Measurements from ENCODE around the gene SDF2L1. TPM values are rescaled to one million over a fixed set of nuclear protein-coding genes. Genes with fewer than 3 reads are reported as not detected.
"Not testable (repeated sequence)": the region's sequence is repeated elsewhere in the genome, so short reads cannot be mapped to it uniquely, and the experiment has no call there.

The SDF2L1 gene
- total and polyA plus RNA-seq, 7 donors: 6.9 to 53.5 (median 13.0) TPM

DNA sequence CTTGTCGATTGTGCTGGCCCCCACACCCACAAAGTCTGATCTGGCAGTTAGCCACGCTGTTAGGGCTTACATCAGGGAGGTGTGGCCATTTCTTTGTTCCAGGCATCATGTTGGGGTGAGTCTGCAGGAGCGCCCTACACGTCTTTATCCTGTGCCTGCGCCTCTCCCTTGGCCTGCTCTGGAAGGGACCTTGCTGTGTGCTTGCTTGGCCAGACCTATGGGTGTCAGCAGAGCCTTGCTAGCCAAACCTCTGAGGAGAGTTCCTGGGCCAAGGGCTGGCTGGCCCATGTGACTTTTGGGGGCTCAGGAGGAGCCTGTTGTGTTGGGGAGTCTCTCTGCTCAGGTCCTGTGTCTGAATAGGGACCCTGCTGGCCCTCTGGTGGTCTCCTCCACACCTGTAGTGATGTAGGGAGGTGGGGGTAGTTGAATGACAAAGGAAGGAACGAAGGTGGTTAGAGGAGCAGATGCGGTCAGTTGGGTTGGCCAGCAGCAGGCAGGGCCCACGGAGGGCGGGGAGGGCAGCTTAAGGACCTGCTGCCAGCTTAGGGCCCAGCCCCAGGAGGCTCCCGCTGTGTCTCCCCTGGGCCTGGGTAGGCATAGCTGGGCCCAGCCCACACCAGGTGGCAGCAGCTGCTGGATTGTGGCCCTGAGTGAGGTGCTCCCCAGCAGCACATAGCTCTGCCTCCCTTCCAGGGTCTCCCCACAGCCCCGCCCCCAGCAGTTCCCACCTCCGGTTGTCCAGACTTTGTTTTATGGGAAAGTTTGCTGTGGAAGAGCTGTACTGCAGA, 31.6 kb downstream of the SDF2L1 start:
- Histone ChIP-seq H3K27me3 (ENCODE audit: insufficient read depth in 3 of 3, low read length in 2 of 3) (no peaks in the 10 kb centered on the region), H3K36me3 (ENCODE audit: insufficient read depth in 1 of 2, low read depth in 1 of 2) (peaks cover 8 to 69% of the 10 kb centered on the region in 2 donors), H3K4me3 (no peak overlapping the region), H3K9me3 (no peaks in the 10 kb centered on the region), H3K4me1 (no peaks in the 10 kb centered on the region), H3K27ac (no peak overlapping the region)
- intact Hi-C loops (cut with DNase I): no loop called here
- WGBS, 3 donors: 87 to 90% (median 89%) methylated on average over 12 of the region's 12 CpGs
- ATAC-seq: no peak
- DNase-seq: no peak
- TF ChIP-seq, protein P1, sequence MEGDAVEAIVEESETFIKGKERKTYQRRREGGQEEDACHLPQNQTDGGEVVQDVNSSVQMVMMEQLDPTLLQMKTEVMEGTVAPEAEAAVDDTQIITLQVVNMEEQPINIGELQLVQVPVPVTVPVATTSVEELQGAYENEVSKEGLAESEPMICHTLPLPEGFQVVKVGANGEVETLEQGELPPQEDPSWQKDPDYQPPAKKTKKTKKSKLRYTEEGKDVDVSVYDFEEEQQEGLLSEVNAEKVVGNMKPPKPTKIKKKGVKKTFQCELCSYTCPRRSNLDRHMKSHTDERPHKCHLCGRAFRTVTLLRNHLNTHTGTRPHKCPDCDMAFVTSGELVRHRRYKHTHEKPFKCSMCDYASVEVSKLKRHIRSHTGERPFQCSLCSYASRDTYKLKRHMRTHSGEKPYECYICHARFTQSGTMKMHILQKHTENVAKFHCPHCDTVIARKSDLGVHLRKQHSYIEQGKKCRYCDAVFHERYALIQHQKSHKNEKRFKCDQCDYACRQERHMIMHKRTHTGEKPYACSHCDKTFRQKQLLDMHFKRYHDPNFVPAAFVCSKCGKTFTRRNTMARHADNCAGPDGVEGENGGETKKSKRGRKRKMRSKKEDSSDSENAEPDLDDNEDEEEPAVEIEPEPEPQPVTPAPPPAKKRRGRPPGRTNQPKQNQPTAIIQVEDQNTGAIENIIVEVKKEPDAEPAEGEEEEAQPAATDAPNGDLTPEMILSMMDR (IDR thresholded peaks at IDR 0.05): no peak

DNA sequence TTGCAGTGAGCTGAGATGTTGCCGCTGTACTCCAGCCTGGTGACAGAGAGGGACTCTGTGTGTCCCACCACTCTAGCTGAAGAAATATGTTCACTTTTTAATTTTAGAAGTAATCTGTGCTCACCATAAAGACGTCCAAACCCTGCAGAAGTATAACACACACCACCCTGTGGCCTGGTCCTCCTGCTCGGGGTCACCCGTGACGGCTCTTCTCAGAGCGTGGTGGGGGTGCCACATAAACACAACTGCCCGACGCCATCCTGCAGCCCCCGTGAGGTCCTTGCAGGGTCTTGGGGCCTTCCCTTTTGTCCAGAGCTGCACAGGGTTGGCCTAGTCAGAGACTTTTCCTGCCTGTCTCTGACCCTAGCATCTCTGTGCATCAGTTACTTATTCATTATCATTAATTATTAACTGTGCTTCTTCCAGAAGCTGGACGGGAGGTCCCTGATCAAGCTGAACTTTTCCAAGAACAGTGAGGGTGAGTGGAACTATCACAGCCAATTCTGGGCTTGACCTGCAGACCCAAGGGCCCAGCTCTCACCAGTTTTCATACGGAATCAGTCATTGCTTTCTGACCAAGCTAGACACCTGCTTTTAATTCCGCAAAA, 32.6 kb downstream of the SDF2L1 start:
- no peak for DNase-seq
- Histone ChIP-seq H3K4me1 (no peaks in the 10 kb centered on the region), H3K9me3 (no peaks in the 10 kb centered on the region), H3K27ac (no peak overlapping the region), H3K4me3 (no peak overlapping the region), H3K27me3 (ENCODE audit: insufficient read depth in 3 of 3, low read length in 2 of 3) (no peaks in the 10 kb centered on the region), H3K36me3 (ENCODE audit: insufficient read depth in 1 of 2, low read depth in 1 of 2) (peaks cover 8 to 61% of the 10 kb centered on the region in 2 donors)
- WGBS, 3 donors: 91 to 95% (median 92%) methylated on average over 12 of the region's 12 CpGs
- intact Hi-C loops (cut with DNase I): no loop called here
- ATAC-seq: no peak
- TF ChIP-seq, protein P1 (IDR thresholded peaks at IDR 0.05): no peak

DNA sequence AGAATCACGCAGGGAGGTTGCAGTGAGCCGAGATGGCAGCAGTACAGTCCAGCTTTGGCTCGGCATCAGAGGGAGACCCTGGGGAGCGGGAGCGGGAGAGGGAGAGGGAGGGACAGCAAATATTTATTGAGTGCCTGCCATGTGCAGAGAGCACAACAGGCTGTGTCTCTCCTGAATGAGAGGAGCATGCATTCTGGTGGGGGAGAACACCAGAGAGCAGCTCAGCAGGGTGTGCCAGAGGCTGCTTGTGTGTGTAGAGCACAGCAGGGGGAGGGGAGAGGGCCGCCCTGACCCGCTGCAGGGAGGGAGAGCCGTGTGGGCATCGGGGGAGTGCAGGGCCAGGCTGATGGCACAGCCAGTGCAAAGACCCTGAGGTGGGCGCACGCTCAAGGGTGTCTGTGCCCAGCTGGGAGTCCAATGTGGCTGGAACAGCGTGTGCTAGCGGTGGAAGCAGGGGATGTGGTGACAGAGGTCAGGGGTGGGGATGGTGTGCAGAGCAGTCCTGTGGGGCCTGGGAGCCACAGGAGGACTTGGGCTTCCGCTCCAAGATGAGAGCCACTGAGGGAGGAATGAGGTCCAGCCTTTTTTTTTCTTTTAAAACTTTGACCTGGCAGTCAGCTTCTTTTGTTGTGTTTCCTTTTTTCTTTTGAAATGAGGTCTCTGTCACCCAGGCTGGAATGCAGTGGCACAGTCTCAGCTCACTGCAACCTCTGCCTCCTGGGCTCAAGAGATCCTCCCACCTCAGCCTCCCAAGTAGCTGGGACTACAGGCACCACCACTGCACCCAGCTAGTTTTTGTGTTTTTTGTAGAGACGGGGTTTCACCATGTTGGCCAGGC, 35.7 kb downstream of the SDF2L1 start:
- TF ChIP-seq, protein P1 (IDR thresholded peaks at IDR 0.05): no peak
- peaks cover 2 to 56% of the 10 kb centered on the region in 2 donors for H3K36me3 ChIP-seq (ENCODE audit: insufficient read depth in 1 of 2, low read depth in 1 of 2)

DNA sequence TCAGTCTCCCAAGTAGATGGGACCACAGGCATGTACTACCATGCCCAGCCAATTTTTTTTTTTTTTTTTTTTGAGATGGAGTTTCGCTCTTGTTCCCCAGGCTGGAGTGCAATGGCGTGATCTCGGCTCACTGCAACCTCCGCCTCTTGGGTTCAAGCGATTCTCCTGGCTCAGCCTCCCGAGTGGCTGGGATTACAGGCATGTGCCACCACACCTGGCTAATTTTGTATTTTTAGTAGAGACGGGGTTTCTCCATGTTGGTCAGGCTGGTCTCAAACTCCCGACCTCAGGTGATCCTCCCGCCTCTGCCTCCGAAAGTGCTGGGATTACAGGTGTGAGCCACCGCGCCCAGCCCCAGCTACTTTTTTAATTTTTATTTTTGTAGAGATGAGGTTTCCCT, 36.7 kb downstream of the SDF2L1 start:
- H3K4me1 ChIP-seq; H3K4me3 ChIP-seq; H3K9me3 ChIP-seq; intact Hi-C loops (cut with DNase I); H3K27me3 ChIP-seq (ENCODE audit: insufficient read depth in 3 of 3, low read length in 2 of 3); DNase-seq; ATAC-seq; H3K27ac ChIP-seq: not testable (repeated sequence)
- peaks cover 0 to 56% of the 10 kb centered on the region in 2 donors for H3K36me3 ChIP-seq (ENCODE audit: insufficient read depth in 1 of 2, low read depth in 1 of 2)
- WGBS, 3 donors: 96 to 99% (median 97%) methylated on average over 11 to 12 of the region's 12 CpGs

More for the DNA sequence above, 35.7 kb downstream of the SDF2L1 start:
- ATAC-seq: no peak
- Histone ChIP-seq H3K4me3 (no peak overlapping the region), H3K27me3 (ENCODE audit: insufficient read depth in 3 of 3, low read length in 2 of 3) (no peaks in the 10 kb centered on the region), H3K4me1 (no peaks in the 10 kb centered on the region), H3K27ac (no peak overlapping the region), H3K9me3 (no peaks in the 10 kb centered on the region)
- intact Hi-C loops (cut with DNase I): no loop called here
- DNase-seq: no peak
- WGBS, 3 donors: 87 to 90% (median 90%) methylated on average over 15 of the region's 15 CpGs

DNA sequence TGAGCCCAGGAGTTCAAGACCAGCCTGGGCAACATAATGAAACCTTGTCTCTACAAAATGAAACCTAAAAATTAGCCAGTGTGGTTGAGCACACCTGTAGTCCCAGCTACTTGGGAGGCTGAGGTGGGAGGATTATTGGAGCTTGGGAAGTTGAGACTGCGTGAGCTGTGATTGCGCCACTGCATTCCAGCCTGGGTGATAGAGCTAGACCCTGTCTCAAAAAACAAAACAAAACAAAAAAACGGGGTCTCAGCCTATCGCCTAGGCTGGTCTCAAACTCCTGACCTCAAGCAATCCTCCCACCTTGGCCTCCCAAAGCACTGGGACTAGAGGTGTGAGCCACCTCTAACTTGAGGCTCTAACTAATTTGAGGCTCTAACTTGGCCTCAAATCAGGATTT, 37.3 kb downstream of the SDF2L1 start:
- H3K27me3 ChIP-seq (ENCODE audit: insufficient read depth in 3 of 3, low read length in 2 of 3): no peaks in the 10 kb centered on the region
- no peaks in the 10 kb centered on the region for H3K4me1 ChIP-seq
- no peak overlapping the region for H3K27ac ChIP-seq
- TF ChIP-seq, protein P1 (IDR thresholded peaks at IDR 0.05): no peak
- 83 to 100% (median 97%) methylated on average over 4 of the region's 4 CpGs for WGBS, 3 donors
- ATAC-seq (no peak), DNase-seq (no peak)
- H3K4me3 ChIP-seq: no peak overlapping the region
- H3K9me3 ChIP-seq: no peaks in the 10 kb centered on the region
- intact Hi-C loops (cut with DNase I): no loop called here
- peaks cover 0 to 53% of the 10 kb centered on the region in 2 donors for H3K36me3 ChIP-seq (ENCODE audit: insufficient read depth in 1 of 2, low read depth in 1 of 2)
